ENCODE results near the gene SNIP1.
"Not testable (repeated sequence)": the region's sequence is repeated elsewhere in the genome, so short reads cannot be mapped to it uniquely, and the experiment has no call there.

SNIP1 gene

DNA sequence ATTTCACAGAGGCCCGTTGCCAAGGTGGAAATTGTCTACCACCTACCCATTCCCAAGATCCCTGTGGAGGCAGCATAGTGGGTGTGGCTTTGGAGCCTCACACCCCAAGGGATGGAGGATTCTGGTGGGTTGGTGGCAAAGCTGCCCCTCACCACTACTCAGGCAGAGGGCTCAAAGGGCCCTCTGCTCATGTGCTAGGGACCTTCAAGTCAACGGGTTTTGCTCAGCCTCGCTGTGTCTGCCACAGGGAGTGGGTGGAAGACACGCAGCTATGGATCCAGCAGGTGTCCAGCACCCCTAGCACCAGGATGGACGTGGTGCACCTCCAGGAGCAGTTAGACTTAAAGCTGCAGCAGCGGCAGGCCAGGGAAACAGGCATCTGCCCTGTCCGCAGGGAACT lies 5.0 kb upstream of the SNIP1 start:
- DNase-seq (ENCODE audit: low read depth) = no peak

DNA sequence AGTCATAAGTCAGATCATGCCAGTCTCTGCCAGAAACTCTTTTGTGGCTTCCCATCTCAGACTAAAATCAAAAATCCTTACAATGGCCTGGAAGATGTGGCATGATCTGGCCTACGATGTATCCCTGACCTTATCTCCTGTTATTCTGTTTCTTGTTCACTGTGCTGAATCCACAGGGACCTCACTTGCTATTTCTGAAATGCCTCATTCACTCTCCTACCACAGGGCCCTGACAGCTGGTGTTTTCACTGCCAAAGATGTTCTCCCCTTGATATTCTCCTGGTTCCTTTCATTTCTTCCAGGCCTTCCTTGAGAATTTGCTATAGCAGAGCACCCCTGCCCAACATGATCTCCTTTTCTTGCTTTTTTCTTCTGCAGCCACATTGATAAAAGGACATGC lies 4.3 kb upstream of the SNIP1 start:
- DNase-seq (ENCODE audit: low read depth) = no peak

DNA sequence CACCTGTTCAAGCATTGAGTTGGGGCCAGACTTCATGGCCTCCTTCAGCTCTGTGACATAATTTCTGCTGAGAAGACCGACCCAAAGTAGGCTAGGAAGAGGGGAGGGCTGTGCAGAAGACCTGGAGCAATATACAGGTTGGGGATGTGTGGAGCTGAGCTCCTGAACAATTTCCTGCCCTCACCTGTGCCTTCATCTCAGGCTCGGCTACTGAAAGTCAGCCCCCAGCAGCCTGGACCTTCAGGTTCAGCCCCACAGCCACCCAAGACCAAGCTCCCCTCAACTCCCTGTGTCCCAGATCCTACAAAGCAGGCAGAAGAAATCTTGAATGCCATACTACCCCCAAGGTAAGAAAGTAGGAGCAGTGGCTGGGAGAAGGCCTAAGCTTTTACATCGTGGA lies 3.3 kb upstream of the SNIP1 start:
- no peak for DNase-seq (ENCODE audit: low read depth)

DNA sequence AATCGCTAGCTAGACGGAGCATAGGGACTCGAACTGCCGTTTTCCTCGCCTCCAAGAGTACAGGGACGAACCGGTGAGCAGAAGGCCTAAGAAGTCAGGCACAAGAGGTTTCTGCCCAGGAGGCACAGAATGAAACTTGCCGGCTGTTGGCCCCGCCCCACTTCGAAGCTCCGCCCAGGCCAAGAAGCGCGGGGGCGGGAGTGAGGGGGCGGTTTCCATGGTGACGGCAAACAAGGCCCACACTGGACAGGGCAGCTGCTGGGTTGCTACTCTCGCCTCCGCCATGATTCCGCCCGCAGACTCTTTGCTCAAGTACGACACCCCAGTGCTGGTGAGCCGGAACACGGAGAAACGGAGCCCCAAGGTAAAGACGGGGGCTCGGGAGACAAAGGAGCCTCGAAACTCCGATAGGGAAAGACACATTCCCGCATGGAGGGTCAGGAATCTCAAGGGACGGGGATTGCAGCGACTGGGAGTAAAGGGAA lies 2.7 kb upstream of the SNIP1 start, which contains the start of gene DNALI1:
DNALI1 (plus strand) TSS at position 229 of the 485 bp plus-strand sequence; CDS start at position 284, 55 bp downstream.
- no peak for DNase-seq (ENCODE audit: low read depth)

DNA sequence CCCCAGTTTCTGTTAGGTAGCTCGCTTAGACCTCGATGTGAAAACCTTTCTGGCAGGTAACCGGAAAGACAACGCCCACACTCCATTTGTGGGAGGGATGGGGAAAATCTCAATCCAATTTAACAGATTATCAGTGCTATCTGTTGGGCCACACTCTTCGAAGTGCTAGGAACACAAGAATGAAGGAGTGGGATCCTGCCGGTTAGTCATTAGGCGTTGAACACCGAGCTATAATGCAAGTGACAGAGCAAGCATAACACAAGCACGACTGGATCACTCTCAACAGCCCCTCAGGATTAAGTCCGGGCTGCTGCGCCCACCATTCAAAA lies 531 bp downstream of the SNIP1 start:
- DNase-seq (ENCODE audit: low read depth) = no peak

DNA sequence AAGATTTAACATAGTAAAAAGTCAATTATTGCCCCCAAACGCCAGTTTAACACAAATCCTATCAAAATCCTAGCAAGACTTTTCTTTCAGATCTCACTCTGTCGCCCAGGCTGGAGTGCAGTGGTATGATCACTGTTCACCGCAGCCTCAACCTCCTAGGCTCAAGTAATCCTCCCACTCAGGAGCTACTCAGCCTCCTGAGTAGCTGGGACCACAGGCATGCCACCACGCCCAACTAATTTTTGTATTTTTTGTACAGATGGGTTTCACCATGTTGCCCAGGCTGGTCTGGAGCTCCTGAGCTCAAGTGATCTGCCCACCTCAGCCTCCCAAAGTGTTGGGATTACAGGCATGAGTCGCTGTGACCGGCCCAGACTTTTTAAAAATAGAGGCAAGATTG lies 4.8 kb downstream of the SNIP1 start:
- DNase-seq (ENCODE audit: low read depth) = no peak

DNA sequence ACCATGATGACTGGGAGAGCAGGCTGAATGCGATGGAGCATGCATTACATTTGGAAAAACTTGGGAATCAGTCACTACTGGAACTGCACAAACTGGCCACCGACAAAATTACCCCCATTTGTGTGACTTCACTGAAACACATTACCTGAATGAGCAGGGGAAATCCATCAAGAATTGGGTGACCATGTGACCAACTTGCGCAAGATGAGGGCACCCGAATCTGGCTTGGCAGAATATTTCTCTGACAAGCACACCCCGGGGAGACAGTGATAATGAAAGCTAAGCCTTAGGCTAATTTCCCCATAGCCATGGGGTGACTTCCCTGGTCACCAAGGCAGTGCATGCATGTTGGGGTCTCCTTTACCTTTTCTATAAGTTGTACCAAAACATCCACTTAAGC lies 9.1 kb downstream of the SNIP1 start:
- DNase-seq (ENCODE audit: low read depth) = no peak

DNA sequence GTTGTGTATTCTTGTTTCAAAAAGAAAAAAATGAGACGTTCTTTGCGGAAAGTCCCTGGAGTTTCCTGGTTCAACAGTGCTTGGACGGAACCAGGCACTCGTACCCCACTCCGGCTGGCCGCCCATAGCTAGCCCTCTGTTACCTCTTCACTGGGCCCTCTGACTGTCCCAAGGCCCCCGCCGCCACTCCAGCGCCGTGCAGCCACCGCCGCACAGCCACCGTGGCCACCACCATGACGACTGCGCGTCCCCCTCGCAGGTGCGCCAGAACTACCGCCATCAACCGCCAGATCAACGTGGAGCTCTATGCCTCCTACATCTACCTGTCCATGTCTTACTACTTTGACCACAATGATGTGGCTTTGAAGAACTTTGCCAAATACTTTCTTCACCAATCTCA lies 9.6 kb downstream of the SNIP1 start:
- no peak for DNase-seq (ENCODE audit: low read depth)

DNA sequence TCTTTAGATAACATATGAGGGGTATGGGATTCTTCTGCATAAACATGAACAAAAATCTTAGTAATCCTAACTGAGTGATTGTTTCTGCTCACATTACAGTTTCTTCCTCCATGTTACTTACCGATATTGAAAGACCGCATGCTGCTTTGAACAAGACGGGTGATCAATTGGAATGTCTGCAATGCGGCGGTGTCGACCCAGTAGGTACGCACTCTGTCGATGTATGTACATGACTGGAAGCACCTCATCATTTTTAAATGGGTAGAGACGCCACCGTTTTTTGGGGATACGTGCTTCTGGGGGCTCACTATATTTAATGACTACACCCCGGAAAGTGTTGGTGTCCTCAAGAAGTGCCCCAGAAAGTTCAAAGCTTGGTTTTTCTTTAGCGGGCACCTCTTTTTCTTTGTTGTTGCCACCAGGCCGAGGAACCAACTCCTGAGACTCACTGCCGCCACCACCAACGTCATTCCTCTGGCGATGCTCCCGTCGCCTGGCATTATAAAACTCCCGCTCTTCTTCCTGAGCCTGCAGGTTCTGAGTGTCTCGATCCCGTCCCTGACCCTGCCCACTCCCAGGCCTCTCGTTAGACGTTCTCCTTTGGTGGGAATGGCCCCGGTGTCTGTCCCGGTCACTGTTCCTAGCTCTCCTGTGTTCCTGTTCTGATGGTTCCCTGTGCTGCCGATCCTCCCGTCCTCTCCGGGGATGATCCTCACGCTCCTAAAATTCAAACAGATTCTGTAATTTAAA lies 13.9 kb downstream of the SNIP1 start:
- no peak for DNase-seq (ENCODE audit: low read depth)

DNA sequence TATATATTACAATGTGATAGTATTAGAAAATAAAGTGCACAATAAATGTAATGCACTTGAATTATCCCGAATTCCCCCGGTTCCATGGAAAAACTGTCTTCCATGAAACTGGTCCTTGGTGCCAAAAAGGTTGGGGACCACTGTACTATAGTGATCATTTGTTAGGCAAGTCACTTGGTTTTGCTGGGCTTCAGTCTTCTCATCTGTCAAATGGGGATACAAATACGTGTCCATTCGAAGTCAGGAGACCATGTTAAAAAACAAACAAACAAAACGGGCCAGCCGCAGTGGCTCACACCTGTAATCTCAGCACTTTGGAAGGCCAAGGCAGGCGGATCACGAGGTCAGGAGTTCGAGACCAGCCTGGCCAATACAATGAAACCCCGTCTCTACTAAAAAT lies 14.9 kb downstream of the SNIP1 start:
- DNase-seq (ENCODE audit: low read depth) = not testable (repeated sequence)

DNA sequence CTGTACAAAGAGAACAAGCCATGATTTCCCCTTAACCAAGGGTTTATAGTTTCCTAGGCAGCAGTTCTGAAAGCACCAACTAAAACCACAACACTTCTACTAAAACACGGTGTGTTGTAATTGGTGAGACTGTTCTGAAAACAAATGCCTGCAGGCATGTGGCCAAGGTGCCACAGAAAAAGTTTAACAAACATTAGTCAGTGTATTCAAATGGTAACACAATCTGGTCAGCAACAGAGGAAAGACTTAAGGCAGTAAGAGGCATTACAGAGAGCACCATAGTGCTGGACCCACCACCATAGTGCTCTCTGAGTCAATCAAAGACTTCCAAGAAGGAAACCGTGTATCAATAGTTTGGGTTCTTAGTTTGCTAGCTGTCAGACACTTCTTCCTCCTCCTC lies 16.7 kb downstream of the SNIP1 start:
- no peak for DNase-seq (ENCODE audit: low read depth)

DNA sequence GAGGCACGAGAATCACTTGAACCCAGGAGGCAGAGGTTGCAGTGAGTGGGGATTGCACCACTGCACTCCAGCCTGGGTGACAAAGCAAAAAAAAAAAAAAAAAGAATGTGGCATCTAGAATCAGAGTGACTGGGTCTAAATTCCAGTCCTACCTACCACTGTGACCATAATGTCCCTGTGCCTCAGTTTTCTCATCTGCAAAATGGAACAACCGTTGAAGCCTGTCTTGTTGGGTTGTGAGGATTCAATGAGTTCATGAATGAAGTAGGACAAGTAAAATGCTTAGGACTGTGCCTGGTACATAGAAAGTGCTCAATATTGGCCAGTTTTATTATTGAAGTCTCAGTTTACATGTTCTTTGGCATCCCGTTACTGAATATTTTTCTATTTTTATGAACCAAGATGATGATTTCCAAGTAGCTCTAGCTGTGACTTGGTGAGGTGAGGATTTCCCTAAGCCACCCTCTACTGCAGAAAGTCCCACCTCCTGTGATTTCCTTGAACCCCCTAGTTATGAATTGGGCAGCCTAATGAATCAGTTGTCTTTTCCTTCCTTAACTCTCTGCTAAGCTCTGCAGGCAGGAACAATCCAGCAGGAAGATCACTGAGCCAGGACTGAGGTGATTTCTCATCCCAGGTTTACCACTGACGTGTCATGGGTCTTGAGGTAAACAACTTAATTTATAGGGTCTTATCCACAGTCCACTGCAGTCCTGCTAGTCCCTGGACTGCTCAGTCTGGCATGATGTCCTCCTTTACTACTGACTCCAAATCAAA lies 20.6 kb downstream of the SNIP1 start:
- DNase-seq (ENCODE audit: low read depth) = no peak

DNA sequence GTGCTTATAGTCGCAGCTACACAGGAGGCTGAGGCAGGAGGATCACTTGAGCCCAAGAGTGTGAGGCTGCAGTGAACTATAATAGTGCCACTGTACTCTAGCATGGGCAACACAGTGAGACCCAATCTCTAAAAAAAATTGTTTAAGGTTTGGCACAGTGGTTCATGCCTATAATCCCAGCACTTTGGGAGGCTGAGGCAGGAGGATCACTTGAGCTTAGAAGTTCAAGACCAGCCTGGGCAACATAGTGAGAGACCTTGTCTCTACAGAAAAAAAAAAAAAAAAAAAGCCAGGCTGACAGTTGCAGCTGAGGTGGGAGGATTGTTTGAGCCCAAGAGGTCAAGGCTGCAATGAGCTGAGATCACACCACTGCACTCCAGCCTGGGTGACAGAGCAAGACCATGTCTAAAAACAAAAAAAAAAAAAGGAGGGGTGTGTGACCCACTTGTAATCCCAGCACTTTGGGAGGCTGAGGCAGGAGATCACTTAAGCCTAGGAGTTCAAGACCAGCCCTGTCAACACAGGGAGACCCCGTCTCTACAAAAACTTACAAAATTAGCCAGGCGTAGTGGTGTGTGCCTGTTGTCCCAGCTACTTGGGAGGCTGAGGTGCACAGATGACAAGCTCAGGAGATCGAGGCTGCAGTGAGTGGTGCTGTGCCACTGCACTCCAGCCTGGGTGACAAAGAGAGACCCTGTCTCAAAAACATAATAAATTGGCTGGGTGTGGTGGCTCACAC lies 21.5 kb downstream of the SNIP1 start:
- not testable (repeated sequence) for DNase-seq (ENCODE audit: low read depth)

DNA sequence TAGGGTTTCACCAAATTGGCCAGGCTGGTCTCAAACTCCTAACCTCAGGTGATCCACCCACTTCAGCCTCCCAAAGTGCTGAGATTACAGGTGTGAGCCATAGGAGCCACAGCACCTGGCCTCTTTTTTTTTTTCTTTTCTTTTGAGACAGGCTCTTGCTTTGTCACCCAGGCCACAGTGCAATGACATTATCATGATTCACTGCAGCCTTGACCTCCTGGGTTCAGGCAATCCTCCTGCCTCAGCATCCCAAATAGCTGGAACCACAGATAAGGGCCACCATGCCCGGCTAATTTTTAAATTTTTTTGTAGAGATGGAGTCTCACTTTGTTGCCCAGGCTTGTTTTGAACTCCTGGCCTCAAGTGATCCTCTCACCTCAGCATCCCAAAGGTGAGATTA lies 24.2 kb downstream of the SNIP1 start:
- DNase-seq (ENCODE audit: low read depth) = not testable (repeated sequence)

DNA sequence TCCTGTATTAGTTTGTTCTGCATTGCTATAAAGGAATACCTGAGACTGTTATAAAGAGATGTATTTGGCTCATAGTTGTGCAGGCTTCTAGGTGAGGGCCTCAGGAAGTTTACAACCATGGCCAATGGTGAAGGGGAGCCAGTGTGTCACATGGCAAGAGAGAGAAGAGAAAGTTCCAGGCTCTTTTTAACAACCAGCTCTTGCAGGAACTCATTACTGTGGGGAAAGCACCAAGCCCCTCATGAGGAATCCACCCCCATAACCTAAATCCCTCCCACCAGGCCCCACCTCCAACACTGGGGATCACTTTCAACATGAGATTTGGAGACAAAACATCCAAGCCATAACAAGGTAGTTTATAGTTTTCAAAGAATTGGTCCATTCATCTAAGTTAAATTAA lies 34.5 kb downstream of the SNIP1 start:
- DNase-seq (ENCODE audit: low read depth) = no peak

DNA sequence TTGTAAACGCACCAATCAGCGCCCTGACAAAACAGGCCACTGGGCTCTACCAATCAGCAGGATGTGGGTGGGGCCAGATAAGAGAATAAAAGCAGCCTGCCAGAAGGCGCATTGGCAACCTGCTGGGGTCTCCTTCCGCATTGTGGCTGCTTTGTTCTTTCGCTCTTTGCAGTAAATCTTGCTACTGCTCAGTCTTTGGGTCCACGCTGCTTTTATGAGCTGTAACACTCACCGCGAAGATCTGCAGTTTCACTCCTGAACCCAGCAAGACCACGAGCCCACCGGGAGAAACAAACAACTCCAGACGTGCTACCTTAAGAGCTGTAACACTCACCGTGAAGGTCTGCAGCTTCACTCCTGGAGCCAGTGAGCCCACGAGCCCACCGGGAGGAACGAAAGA lies 35.2 kb downstream of the SNIP1 start:
- DNase-seq (ENCODE audit: low read depth) = not testable (repeated sequence)

DNA sequence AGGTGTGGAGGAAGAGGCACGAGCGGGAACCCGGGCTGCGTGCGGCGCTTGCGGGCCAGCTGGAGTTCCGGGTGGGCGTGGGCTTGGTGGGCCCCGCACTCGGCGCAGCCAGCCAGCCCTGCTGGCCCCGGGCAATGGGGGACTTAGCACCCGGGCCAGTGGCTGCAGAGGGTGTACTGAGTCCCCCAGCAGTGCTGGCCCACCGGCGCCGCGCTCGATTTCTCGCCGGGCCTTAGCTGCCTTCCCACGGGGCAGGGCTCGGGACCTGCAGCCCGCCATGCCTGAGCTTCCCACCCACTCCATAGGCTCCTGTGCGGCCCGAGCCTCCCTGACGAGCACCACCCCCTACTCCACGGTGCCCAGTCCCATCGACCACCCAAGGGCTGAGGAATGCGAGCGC lies 35.9 kb downstream of the SNIP1 start:
- DNase-seq (ENCODE audit: low read depth) = not testable (repeated sequence)

DNA sequence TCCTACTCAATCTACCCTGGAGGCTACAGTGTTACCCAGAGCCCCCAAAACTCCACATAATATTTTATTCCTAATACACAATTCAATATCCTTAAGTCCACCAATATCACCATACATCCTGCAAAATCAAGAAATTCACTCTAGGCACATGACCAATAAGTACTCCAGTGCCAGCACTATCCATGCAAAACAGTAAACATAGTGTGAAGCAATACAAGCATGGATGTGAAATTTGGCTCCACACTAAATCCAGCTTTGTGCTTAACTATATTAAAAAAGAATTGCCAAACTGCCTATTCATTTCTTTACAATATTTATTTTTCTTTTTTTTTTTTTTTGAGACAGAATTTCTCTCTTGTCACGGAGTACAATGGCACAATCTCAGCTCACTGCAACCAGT lies 36.5 kb downstream of the SNIP1 start:
- DNase-seq (ENCODE audit: low read depth) = no peak

DNA sequence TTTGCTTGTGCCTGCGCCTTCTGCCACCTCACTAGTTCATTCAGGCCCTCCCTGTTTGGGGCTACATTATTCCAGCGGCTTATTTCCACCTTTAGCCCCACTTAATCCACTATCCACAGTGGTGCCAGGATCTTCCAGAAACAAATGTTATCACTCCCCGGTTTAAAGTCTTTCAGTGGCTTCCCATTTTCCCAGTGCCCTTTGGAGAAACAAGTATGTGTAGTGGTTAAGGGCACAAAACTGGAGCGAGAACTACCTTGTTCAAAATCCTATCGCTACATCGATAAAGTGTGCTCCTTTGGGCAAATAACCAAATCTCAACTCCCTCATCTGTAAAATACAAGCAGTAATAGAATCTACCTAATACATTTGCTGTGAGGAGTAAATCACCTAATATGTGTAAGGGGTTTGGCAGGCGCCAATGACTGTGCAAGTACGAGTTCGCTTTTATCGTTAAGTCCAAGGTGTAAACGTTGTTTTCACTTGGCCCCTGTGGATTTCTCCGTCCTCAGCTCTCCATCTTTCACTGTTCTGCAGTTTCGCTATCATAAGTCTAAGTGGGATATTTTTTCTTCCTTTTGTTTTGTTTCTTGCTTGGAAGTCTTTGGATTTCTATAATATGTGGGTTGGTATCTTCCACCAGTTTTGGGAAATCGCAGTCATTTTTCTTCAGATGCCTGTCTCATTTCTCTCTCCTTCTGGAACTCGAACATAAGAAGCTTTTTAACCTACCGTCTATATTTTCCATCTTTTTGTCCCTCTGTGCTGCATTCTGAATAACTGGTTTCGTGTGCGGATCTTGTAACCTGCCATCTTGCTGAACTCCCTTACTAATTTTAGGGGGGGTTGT lies 38.7 kb downstream of the SNIP1 start:
- no peak for DNase-seq (ENCODE audit: low read depth)

DNA sequence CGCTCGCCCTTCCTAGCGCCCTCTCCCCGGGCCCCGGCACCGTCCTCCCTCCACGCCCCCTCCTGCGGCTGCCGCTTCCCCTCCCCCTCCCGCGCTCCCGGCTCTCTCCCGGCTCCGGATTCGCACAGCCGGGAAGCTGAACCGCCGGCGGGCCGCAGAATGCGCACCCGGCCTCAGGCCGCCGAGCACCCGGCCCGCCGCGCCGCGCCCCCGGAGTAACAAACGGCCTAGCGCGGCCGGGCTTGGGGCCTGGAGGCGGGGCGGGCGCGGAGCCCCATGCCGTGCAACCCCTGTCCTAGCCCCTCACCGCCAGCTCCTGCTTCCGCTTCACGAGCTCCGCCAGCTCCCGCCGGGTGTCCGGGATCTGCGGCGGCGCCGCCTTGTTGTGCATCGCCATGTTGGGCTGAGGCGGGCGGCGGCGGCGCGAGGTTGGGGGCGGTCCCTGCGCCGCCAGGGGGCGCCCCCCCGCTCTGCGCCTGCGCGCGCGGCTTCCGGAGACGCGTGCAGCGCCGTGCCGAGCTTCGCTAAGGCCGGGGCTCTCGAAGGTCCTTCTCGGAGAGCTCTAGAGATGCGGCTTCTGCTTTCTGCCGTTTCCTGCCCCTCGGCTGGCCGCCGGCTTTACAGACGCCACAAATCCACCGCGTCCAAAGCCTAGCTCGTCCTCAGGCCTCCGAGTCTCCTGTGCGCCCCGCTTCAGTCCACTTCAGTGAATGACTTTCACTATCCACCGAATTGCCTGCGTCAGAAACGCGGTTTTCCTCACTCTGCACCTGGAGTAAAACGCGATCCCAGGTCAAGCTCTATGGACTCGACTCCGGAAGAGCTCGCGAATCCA lies 39.5 kb downstream of the SNIP1 start, which contains the start of gene MEAF6:
MEAF6 (minus strand) TSS at position 417 of the 835 bp plus-strand sequence; CDS start at position 397, 20 bp downstream.
- peak; percentile 78 for DNase-seq (ENCODE audit: low read depth)

Data from CMK (cell line).